Osteocyte (in vitro differentiated cells): ENCODE data around the gene PTPRG. TPM values are rescaled to one million over a fixed set of nuclear protein-coding genes. Genes with fewer than 3 reads are reported as not detected.

Experiments used
- DNase-seq: peaks from one replicate; pipeline ENCODE4 v3.0.0; 2021; ENCODE audit warnings: mixed read lengths; ENCODE audit not compliant: unreplicated experiment; ENCODE audit errors: extremely low spot score
- H3K27ac Mint-ChIP-seq: one replicate; pipeline ENCODE4 v1.8.0; 2021; ENCODE audit warnings: mild to moderate bottlenecking, mixed read lengths; ENCODE audit not compliant: unreplicated experiment
- H3K27me3 Mint-ChIP-seq: one replicate; pipeline ENCODE4 v1.8.0; 2021; ENCODE audit warnings: mixed read lengths; ENCODE audit not compliant: unreplicated experiment
- H3K36me3 Mint-ChIP-seq: one replicate; pipeline ENCODE4 v1.8.0; 2021; ENCODE audit warnings: mixed read lengths; ENCODE audit not compliant: unreplicated experiment
- H3K4me1 Mint-ChIP-seq: one replicate; pipeline ENCODE4 v1.8.0; 2021; ENCODE audit warnings: mixed read lengths; ENCODE audit not compliant: unreplicated experiment
- H3K4me3 Mint-ChIP-seq: one replicate; pipeline ENCODE4 v1.8.0; 2021; ENCODE audit warnings: mild to moderate bottlenecking, moderate library complexity, mixed read lengths; ENCODE audit not compliant: unreplicated experiment
- H3K9me3 Mint-ChIP-seq: one replicate; pipeline ENCODE4 v1.8.0; 2021; ENCODE audit warnings: mixed read lengths; ENCODE audit not compliant: unreplicated experiment
- CTCF ChIP-seq: fragments of 200-600 bp; sonication (generic); IDR thresholded peaks from 2 replicates; pipeline ENCODE4 v1.5.0; 2021; ENCODE audit warnings: antibody characterized with exemption, mild to moderate bottlenecking, moderate library complexity
- total RNA-seq: library from RNA; stranded (reverse); gene quantifications from 2 replicates; pipeline ENCODE4 v1.2.1, GENCODE V29; 2021

PTPRG gene
- total RNA-seq, 1 donor from 2014 or later: 48.1 TPM

GRCh38 chr3:62180514-62180913, 619.1 kb downstream of the PTPRG start:
- no peak overlapping the region for H3K27ac Mint-ChIP-seq
- no peak overlapping the region for H3K4me3 Mint-ChIP-seq
- H3K9me3 Mint-ChIP-seq: no peaks in the 10 kb centered on the region
- no peaks in the 10 kb centered on the region for H3K36me3 Mint-ChIP-seq
- no peaks in the 10 kb centered on the region for H3K27me3 Mint-ChIP-seq
- H3K4me1 Mint-ChIP-seq: no peaks in the 10 kb centered on the region
- DNase-seq: no peak
- TF ChIP-seq CTCF: no peak

- H3K4me1 Mint-ChIP-seq: no peaks in the 10 kb centered on the region
- H3K27ac Mint-ChIP-seq: no peak overlapping the region
- no peaks in the 10 kb centered on the region for H3K27me3 Mint-ChIP-seq
- no peak for TF ChIP-seq CTCF
- no peak for DNase-seq
- H3K9me3 Mint-ChIP-seq: no peaks in the 10 kb centered on the region
- H3K36me3 Mint-ChIP-seq: peaks cover 2% of the 10 kb centered on the region
- H3K4me3 Mint-ChIP-seq: no peak overlapping the region
Observed at GRCh38 chr3:62183087-62183486, 621.7 kb downstream of the PTPRG start.

DNA sequence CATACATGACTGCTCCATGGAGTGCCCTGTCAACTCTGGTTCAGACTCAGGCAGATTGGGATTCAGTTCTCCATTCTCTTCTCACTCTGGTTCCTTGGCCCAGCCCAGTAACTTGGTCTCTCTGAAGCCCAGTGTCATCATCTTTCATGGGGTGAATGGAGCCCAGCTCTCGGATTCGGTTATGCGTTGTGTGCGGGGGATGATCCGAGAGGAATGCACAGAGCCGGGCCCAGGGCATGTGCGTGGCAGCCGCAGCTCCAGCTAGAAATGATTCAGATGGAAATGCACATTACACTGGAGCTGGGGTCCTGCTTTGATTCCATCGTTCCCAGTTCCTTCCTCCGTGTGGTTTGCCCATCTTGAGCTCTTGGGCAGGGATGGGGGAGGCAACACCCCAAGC, 622.6 kb downstream of the PTPRG start:
- H3K36me3 Mint-ChIP-seq: peaks cover 2% of the 10 kb centered on the region
- H3K27me3 Mint-ChIP-seq: no peaks in the 10 kb centered on the region
- H3K4me3 Mint-ChIP-seq: no peak overlapping the region
- H3K27ac Mint-ChIP-seq: no peak overlapping the region
- no peak for DNase-seq
- no peaks in the 10 kb centered on the region for H3K9me3 Mint-ChIP-seq
- peaks cover 6% of the 10 kb centered on the region for H3K4me1 Mint-ChIP-seq
- TF ChIP-seq CTCF: no peak

GRCh38 chr3:62184559-62184958, 623.2 kb downstream of the PTPRG start:
- H3K4me3 Mint-ChIP-seq: no peak overlapping the region
- DNase-seq: no peak
- H3K4me1 Mint-ChIP-seq: peaks cover 9% of the 10 kb centered on the region
- no peaks in the 10 kb centered on the region for H3K27me3 Mint-ChIP-seq
- no peak overlapping the region for H3K27ac Mint-ChIP-seq
- H3K36me3 Mint-ChIP-seq: peaks cover 2% of the 10 kb centered on the region
- no peaks in the 10 kb centered on the region for H3K9me3 Mint-ChIP-seq
- no peak for TF ChIP-seq CTCF

DNA sequence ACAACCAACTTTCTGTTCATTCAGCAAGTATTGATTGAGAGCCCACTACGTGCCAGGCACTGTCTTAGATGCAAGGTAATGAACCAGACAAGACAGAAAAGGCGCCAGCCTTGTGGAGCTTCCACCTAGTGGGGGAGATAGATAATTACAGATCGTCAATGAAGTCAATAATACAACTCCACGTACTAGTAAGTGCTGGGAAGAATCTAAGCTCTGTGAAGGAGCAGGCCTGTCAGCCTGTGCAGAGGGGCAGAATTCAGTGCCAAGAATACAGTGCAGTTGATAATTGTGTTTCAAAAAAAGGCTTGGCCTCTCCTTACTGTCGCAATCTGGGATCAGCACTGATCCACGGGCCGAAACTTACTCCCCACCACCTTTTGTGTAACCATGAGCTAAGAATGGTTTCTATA, 625.7 kb downstream of the PTPRG start:
- no peaks in the 10 kb centered on the region for H3K9me3 Mint-ChIP-seq
- peaks cover 9% of the 10 kb centered on the region for H3K4me1 Mint-ChIP-seq
- H3K27ac Mint-ChIP-seq: no peak overlapping the region
- no peaks in the 10 kb centered on the region for H3K27me3 Mint-ChIP-seq
- peaks cover 3% of the 10 kb centered on the region for H3K36me3 Mint-ChIP-seq
- no peak for DNase-seq
- H3K4me3 Mint-ChIP-seq: no peak overlapping the region
- peak; percentile 52 for TF ChIP-seq CTCF
